Measurements from ENCODE around the gene PSAT1. TPM values are rescaled to one million over a fixed set of nuclear protein-coding genes. Genes with fewer than 3 reads are reported as not detected.

PSAT1 gene
- total and polyA plus RNA-seq, 2 experiments from 2014 or later, result 414 to 486 TPM

DNA sequence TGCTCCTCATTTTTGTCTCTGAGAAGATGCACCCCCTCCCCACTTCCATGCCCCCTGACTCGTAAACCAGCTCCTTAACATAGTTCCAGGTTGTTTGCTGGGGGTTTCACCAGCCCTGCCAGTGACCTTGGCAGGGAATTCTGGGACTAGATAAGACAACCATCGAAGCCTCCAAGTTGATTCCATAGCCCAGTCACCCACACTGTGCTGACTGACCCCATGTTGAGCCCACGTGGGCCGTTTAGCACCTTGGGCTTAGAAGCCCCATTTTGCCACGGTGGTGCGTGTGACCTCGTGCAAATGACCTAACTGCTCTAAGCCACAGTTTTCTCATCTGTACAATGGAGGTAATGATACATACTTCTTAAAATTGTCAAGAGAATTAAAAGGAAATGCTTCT lies 24.6 kb downstream of the PSAT1 start:
- TF ChIP-seq, protein P1, sequence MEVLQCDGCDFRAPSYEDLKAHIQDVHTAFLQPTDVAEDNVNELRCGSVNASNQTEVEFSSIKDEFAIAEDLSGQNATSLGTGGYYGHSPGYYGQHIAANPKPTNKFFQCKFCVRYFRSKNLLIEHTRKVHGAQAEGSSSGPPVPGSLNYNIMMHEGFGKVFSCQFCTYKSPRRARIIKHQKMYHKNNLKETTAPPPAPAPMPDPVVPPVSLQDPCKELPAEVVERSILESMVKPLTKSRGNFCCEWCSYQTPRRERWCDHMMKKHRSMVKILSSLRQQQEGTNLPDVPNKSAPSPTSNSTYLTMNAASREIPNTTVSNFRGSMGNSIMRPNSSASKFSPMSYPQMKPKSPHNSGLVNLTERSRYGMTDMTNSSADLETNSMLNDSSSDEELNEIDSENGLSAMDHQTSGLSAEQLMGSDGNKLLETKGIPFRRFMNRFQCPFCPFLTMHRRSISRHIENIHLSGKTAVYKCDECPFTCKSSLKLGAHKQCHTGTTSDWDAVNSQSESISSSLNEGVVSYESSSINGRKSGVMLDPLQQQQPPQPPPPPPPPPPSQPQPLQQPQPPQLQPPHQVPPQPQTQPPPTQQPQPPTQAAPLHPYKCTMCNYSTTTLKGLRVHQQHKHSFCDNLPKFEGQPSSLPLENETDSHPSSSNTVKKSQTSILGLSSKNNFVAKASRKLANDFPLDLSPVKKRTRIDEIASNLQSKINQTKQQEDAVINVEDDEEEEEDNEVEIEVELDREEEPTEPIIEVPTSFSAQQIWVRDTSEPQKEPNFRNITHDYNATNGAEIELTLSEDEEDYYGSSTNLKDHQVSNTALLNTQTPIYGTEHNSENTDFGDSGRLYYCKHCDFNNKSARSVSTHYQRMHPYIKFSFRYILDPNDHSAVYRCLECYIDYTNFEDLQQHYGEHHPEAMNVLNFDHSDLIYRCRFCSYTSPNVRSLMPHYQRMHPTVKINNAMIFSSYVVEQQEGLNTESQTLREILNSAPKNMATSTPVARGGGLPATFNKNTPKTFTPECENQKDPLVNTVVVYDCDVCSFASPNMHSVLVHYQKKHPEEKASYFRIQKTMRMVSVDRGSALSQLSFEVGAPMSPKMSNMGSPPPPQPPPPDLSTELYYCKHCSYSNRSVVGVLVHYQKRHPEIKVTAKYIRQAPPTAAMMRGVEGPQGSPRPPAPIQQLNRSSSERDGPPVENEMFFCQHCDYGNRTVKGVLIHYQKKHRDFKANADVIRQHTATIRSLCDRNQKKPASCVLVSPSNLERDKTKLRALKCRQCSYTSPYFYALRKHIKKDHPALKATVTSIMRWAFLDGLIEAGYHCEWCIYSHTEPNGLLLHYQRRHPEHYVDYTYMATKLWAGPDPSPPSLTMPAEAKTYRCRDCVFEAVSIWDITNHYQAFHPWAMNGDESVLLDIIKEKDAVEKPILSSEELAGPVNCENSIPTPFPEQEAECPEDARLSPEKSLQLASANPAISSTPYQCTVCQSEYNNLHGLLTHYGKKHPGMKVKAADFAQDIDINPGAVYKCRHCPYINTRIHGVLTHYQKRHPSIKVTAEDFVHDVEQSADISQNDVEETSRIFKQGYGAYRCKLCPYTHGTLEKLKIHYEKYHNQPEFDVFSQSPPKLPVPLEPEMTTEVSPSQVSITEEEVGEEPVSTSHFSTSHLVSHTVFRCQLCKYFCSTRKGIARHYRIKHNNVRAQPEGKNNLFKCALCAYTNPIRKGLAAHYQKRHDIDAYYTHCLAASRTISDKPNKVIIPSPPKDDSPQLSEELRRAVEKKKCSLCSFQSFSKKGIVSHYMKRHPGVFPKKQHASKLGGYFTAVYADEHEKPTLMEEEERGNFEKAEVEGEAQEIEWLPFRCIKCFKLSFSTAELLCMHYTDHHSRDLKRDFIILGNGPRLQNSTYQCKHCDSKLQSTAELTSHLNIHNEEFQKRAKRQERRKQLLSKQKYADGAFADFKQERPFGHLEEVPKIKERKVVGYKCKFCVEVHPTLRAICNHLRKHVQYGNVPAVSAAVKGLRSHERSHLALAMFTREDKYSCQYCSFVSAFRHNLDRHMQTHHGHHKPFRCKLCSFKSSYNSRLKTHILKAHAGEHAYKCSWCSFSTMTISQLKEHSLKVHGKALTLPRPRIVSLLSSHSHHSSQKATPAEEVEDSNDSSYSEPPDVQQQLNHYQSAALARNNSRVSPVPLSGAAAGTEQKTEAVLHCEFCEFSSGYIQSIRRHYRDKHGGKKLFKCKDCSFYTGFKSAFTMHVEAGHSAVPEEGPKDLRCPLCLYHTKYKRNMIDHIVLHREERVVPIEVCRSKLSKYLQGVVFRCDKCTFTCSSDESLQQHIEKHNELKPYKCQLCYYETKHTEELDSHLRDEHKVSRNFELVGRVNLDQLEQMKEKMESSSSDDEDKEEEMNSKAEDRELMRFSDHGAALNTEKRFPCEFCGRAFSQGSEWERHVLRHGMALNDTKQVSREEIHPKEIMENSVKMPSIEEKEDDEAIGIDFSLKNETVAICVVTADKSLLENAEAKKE (CRISPR knock-in tag; IDR thresholded peaks at IDR 0.05), result no peak
- TF ChIP-seq, protein P2, sequence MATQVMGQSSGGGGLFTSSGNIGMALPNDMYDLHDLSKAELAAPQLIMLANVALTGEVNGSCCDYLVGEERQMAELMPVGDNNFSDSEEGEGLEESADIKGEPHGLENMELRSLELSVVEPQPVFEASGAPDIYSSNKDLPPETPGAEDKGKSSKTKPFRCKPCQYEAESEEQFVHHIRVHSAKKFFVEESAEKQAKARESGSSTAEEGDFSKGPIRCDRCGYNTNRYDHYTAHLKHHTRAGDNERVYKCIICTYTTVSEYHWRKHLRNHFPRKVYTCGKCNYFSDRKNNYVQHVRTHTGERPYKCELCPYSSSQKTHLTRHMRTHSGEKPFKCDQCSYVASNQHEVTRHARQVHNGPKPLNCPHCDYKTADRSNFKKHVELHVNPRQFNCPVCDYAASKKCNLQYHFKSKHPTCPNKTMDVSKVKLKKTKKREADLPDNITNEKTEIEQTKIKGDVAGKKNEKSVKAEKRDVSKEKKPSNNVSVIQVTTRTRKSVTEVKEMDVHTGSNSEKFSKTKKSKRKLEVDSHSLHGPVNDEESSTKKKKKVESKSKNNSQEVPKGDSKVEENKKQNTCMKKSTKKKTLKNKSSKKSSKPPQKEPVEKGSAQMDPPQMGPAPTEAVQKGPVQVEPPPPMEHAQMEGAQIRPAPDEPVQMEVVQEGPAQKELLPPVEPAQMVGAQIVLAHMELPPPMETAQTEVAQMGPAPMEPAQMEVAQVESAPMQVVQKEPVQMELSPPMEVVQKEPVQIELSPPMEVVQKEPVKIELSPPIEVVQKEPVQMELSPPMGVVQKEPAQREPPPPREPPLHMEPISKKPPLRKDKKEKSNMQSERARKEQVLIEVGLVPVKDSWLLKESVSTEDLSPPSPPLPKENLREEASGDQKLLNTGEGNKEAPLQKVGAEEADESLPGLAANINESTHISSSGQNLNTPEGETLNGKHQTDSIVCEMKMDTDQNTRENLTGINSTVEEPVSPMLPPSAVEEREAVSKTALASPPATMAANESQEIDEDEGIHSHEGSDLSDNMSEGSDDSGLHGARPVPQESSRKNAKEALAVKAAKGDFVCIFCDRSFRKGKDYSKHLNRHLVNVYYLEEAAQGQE (IDR thresholded peaks at IDR 0.05; ENCODE audit: unreplicated experiment), result no peak
- TF ChIP-seq, protein P3, sequence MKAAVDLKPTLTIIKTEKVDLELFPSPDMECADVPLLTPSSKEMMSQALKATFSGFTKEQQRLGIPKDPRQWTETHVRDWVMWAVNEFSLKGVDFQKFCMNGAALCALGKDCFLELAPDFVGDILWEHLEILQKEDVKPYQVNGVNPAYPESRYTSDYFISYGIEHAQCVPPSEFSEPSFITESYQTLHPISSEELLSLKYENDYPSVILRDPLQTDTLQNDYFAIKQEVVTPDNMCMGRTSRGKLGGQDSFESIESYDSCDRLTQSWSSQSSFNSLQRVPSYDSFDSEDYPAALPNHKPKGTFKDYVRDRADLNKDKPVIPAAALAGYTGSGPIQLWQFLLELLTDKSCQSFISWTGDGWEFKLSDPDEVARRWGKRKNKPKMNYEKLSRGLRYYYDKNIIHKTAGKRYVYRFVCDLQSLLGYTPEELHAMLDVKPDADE (IDR thresholded peaks at IDR 0.05), result no peak
- TF ChIP-seq ZNF331 (CRISPR knock-in tag; IDR thresholded peaks at IDR 0.05; ENCODE audit: low read depth), result no peak
- no peak overlapping the region for H3K27ac Mint-ChIP-seq
- Histone ChIP-seq H3K36me3 (ENCODE audit: insufficient read depth) (peaks cover 69% of the 10 kb centered on the region), H3K27me3 (ENCODE audit: insufficient read depth) (no peaks in the 10 kb centered on the region), H2AFZ (no peak overlapping the region), H3K4me3 (no peak overlapping the region), H4K20me1 (replicated peaks; ENCODE audit: insufficient read depth) (peaks cover 77% of the 10 kb centered on the region), H3K79me2 (replicated peaks; ENCODE audit: insufficient read depth) (peaks cover 81% of the 10 kb centered on the region), H3K4me2 (no peak overlapping the region), H3K4me1 (ENCODE audit: insufficient read depth) (no peaks in the 10 kb centered on the region), H3F3A (replicated peaks; ENCODE audit: low read depth) (peaks cover 53% of the 10 kb centered on the region), H3K9me2 (ENCODE audit: insufficient read depth) (no peaks in the 10 kb centered on the region; the same call in 1 of the 2 replicates), H3K27ac (ENCODE audit: low read depth) (0 out of 2 replicates have a peak overlapping the region, but pooled peaks have one; percentile 45)
- peaks cover 42% of the 10 kb centered on the region for H3K4me1 Mint-ChIP-seq
- H3K36me3 Mint-ChIP-seq (ENCODE audit: low read depth), result peaks cover 98% of the 10 kb centered on the region
- H3K9me3 Mint-ChIP-seq, result no peaks in the 10 kb centered on the region
- no peak for DNase-seq (ENCODE audit: low spot score)
- H3K27me3 Mint-ChIP-seq (ENCODE audit: insufficient read depth, low read depth, poor library complexity), result peaks cover 30% of the 10 kb centered on the region
- no peak for ATAC-seq
- no peak overlapping the region for H3K4me3 Mint-ChIP-seq
